Measurements from ENCODE around the gene MGAT3.

- TF ChIP-seq POLR2A (IDR thresholded peaks at IDR 0.05; ENCODE audit: control extremely low read depth in 1 of 2, low read depth in 2 of 2, low read length in 2 of 2) = no peak
- TF ChIP-seq, protein P1, sequence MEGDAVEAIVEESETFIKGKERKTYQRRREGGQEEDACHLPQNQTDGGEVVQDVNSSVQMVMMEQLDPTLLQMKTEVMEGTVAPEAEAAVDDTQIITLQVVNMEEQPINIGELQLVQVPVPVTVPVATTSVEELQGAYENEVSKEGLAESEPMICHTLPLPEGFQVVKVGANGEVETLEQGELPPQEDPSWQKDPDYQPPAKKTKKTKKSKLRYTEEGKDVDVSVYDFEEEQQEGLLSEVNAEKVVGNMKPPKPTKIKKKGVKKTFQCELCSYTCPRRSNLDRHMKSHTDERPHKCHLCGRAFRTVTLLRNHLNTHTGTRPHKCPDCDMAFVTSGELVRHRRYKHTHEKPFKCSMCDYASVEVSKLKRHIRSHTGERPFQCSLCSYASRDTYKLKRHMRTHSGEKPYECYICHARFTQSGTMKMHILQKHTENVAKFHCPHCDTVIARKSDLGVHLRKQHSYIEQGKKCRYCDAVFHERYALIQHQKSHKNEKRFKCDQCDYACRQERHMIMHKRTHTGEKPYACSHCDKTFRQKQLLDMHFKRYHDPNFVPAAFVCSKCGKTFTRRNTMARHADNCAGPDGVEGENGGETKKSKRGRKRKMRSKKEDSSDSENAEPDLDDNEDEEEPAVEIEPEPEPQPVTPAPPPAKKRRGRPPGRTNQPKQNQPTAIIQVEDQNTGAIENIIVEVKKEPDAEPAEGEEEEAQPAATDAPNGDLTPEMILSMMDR (IDR thresholded peaks at IDR 0.05; ENCODE audit: control extremely low read depth in 1 of 3, insufficient read depth in 1 of 3, low read depth in 1 of 3, low read length in 3 of 3) = no peak
- TF ChIP-seq TAF1 (IDR thresholded peaks at IDR 0.05; ENCODE audit: low read depth, low read length) = no peak
- no peak for TF ChIP-seq TCF12 (IDR thresholded peaks at IDR 0.05; ENCODE audit: low read depth, low read length)
- TF ChIP-seq YY1 (IDR thresholded peaks at IDR 0.05; ENCODE audit: low read depth, low read length) = no peak
- no peak for TF ChIP-seq SRF (IDR thresholded peaks at IDR 0.05; ENCODE audit: low read depth, low read length)
- TF ChIP-seq TBP (IDR thresholded peaks at IDR 0.05; ENCODE audit: low read depth, low read length) = no peak
- no peak for TF ChIP-seq ASH2L (IDR thresholded peaks at IDR 0.05; ENCODE audit: low read length)
- no peak for TF ChIP-seq EP300 (IDR thresholded peaks at IDR 0.05; ENCODE audit: borderline replicate concordance in 1 of 2, low read depth in 2 of 2, low read length in 2 of 2)
- no peak for TF ChIP-seq EZH2 (IDR thresholded peaks at IDR 0.05; ENCODE audit: low read depth, low read length, severe bottlenecking)
Observed at GRCh38 chr22:39434243-39434653, 22.6 kb upstream of the MGAT3 start.

Measured in H1 (cell line).